GM23338 (cell line): ENCODE results near the gene BRD3. TPM values are rescaled to one million over a fixed set of nuclear protein-coding genes. Genes with fewer than 3 reads are reported as not detected.

Experiments used
- ATAC-seq: fragments of 200-7000 bp; cut with Tn5 transposase; 3 replicates; pipeline ENCODE4 v1.9.1; 2020
- DNase-seq: peaks from one replicate; pipeline ENCODE4 v3.0.0-alpha.2; 2015; ENCODE audit warnings: low spot score
- H2AFZ ChIP-seq: fragments of 200-600 bp; sonication (generic); 2 replicates; pipeline ENCODE4 v1.8.0; 2016; ENCODE audit warnings: antibody characterized with exemption, mild to moderate bottlenecking, moderate library complexity
- H3F3A ChIP-seq: fragments of 200-600 bp; sonication (generic); replicated peaks from 2 replicates; pipeline ENCODE4 v1.8.0; 2017; ENCODE audit warnings: antibody characterized with exemption, mixed run types, low read depth
- H3K27ac ChIP-seq: fragments of 200-600 bp; sonication (generic); 2 replicates; pipeline ENCODE4 v1.6.1; 2016; ENCODE audit warnings: low read depth
- H3K27me3 ChIP-seq: fragments of 200-600 bp; sonication (generic); 2 replicates; pipeline ENCODE4 v1.8.0; 2016; ENCODE audit warnings: mild to moderate bottlenecking, mixed run types, moderate library complexity; ENCODE audit not compliant: insufficient read depth
- H3K36me3 ChIP-seq: fragments of 200-600 bp; sonication (generic); 2 replicates; pipeline ENCODE4 v1.8.0; 2016; ENCODE audit warnings: mild to moderate bottlenecking; ENCODE audit not compliant: insufficient read depth
- H3K4me1 ChIP-seq: fragments of 200-600 bp; sonication (generic); 2 replicates; pipeline ENCODE4 v1.8.0; 2016; ENCODE audit warnings: mild to moderate bottlenecking, moderate library complexity; ENCODE audit not compliant: insufficient read depth
- H3K4me2 ChIP-seq: fragments of 200-600 bp; sonication (generic); 2 replicates; pipeline ENCODE4 v1.7.1; 2017; ENCODE audit warnings: mixed run types
- H3K4me3 ChIP-seq: fragments of 200-600 bp; sonication (generic); 2 replicates; pipeline ENCODE4 v1.6.1; 2016; ENCODE audit warnings: mixed run types
- H3K79me2 ChIP-seq: fragments of 200-600 bp; sonication (generic); replicated peaks from 2 replicates; pipeline ENCODE4 v1.8.0; 2017; ENCODE audit warnings: mild to moderate bottlenecking; ENCODE audit not compliant: insufficient read depth
- H3K9me2 ChIP-seq: fragments of 200-600 bp; sonication (generic); 2 replicates; pipeline ENCODE4 v1.8.0; 2017; ENCODE audit not compliant: insufficient read depth
- H4K20me1 ChIP-seq: fragments of 200-600 bp; sonication (generic); replicated peaks from 2 replicates; pipeline ENCODE4 v1.8.0; 2017; ENCODE audit warnings: mild to moderate bottlenecking; ENCODE audit not compliant: insufficient read depth
- H3K27ac Mint-ChIP-seq: 2 replicates; pipeline ENCODE4 v1.8.0; 2020; ENCODE audit warnings: inconsistent platforms, mild to moderate bottlenecking, moderate library complexity, mixed read lengths
- H3K27me3 Mint-ChIP-seq: 3 replicates; pipeline ENCODE4 v1.8.0; 2022; ENCODE audit warnings: low read depth, mild to moderate bottlenecking, moderate library complexity, mixed read lengths, inconsistent platforms; ENCODE audit not compliant: insufficient read depth, poor library complexity
- H3K36me3 Mint-ChIP-seq: 3 replicates; pipeline ENCODE4 v1.8.0; 2021; ENCODE audit warnings: low read depth, mild to moderate bottlenecking, inconsistent platforms, moderate library complexity, mixed read lengths
- H3K4me1 Mint-ChIP-seq: 3 replicates; pipeline ENCODE4 v1.8.0; 2020; ENCODE audit warnings: mild to moderate bottlenecking, inconsistent platforms, mixed read lengths
- H3K4me3 Mint-ChIP-seq: 3 replicates; pipeline ENCODE4 v1.8.0; 2021; ENCODE audit warnings: moderate library complexity, mild to moderate bottlenecking, inconsistent platforms, mixed read lengths
- H3K9me3 Mint-ChIP-seq: 3 replicates; pipeline ENCODE4 v1.8.0; 2020; ENCODE audit warnings: moderate library complexity, mild to moderate bottlenecking, inconsistent platforms, mixed read lengths
- CREB1 ChIP-seq: fragments of 250-450 bp; sonication (Bioruptor Pico); IDR thresholded peaks from 2 replicates; pipeline ENCODE4 v1.5.0; 2020; ENCODE audit warnings: low read depth, mild to moderate bottlenecking, moderate library complexity
- EZH2 ChIP-seq: fragments of 200-600 bp; sonication (generic); IDR thresholded peaks from one replicate; pipeline ENCODE4 v1.8.0; 2017; ENCODE audit warnings: antibody characterized with exemption, mild to moderate bottlenecking, low read depth; ENCODE audit not compliant: unreplicated experiment
- EZH2phosphoT487 ChIP-seq: fragments of 200-600 bp; sonication (generic); IDR thresholded peaks from one replicate; pipeline ENCODE4 v1.8.1; 2018; ENCODE audit warnings: antibody characterized with exemption; ENCODE audit not compliant: unreplicated experiment
- JUNB ChIP-seq: IDR thresholded peaks from one replicate; pipeline ENCODE4 v1.6.1; 2016; ENCODE audit warnings: antibody characterized with exemption; ENCODE audit not compliant: unreplicated experiment
- POLR2AphosphoS5 ChIP-seq: IDR thresholded peaks from 2 replicates; pipeline ENCODE4 v1.6.1; 2016; ENCODE audit warnings: antibody characterized with exemption, low read depth
- STAT1 ChIP-seq: IDR thresholded peaks from one replicate; pipeline ENCODE4 v1.6.1; 2016; ENCODE audit warnings: antibody characterized with exemption; ENCODE audit not compliant: unreplicated experiment
- ZNF114 ChIP-seq: fragments of 250-450 bp; sonication (Bioruptor Pico); IDR thresholded peaks from 2 replicates; pipeline ENCODE4 v1.5.0; 2020; ENCODE audit warnings: mild to moderate bottlenecking, moderate library complexity
- ZNF331 ChIP-seq: fragments of 250-450 bp; sonication (Bioruptor Pico); IDR thresholded peaks from 2 replicates; pipeline ENCODE4 v1.5.0; 2020; ENCODE audit warnings: low read depth, mild to moderate bottlenecking, moderate library complexity
- long read RNA-seq: library from polyadenylated mRNA; unstranded; transcript quantifications from one replicate; pipeline ENCODE4 v2.0.0, GENCODE V29; 2020; ENCODE audit not compliant: unreplicated experiment
- polyA plus RNA-seq: library from polyadenylated mRNA; unstranded; fragments of >200 nt; fragmentation: Nextera tagmentation; extraction: Ambion mirVana; gene quantifications from 2 replicates; pipeline ENCODE4 v1.2.1, GENCODE V29; 2016
- total RNA-seq: library from RNA; depleted of rRNA; stranded (reverse); fragments of >200 nt; shearing (Covaris generic); gene quantifications from 2 replicates; pipeline ENCODE4 v1.2.3, GENCODE V29; 2014; rRNA removed
- TF ChIP-seq, protein P1 (sequence below), 2 experiments: fragments of 200-600 bp in 1 of 2; sonication (generic) in 1 of 2; conservative IDR thresholded peaks; 2 replicates each; pipeline versions ENCODE4 v1.5.1 to v1.6.1; 2016 to 2017; ENCODE audit warnings: antibody characterized with exemption in 2 of 2, low read depth in 2 of 2, mild to moderate bottlenecking in 2 of 2, moderate library complexity in 1 of 2
- TF ChIP-seq, protein P2 (sequence below): IDR thresholded peaks from one replicate; pipeline ENCODE4 v1.6.1; 2018; ENCODE audit warnings: antibody characterized with exemption; ENCODE audit not compliant: unreplicated experiment

BRD3 gene
- total RNA-seq (40.7 and 46.0 TPM in 2 replicates), polyA plus RNA-seq (87.1 and 88.0 TPM in 2 replicates)
- long read RNA-seq, full-length matches to known transcripts: 3 of 39 reads
- long read RNA-seq, partial matches to known transcripts: 12 of 39 reads
- long read RNA-seq, other reads (novel, unspliced or antisense): 24 of 39 reads

DNA sequence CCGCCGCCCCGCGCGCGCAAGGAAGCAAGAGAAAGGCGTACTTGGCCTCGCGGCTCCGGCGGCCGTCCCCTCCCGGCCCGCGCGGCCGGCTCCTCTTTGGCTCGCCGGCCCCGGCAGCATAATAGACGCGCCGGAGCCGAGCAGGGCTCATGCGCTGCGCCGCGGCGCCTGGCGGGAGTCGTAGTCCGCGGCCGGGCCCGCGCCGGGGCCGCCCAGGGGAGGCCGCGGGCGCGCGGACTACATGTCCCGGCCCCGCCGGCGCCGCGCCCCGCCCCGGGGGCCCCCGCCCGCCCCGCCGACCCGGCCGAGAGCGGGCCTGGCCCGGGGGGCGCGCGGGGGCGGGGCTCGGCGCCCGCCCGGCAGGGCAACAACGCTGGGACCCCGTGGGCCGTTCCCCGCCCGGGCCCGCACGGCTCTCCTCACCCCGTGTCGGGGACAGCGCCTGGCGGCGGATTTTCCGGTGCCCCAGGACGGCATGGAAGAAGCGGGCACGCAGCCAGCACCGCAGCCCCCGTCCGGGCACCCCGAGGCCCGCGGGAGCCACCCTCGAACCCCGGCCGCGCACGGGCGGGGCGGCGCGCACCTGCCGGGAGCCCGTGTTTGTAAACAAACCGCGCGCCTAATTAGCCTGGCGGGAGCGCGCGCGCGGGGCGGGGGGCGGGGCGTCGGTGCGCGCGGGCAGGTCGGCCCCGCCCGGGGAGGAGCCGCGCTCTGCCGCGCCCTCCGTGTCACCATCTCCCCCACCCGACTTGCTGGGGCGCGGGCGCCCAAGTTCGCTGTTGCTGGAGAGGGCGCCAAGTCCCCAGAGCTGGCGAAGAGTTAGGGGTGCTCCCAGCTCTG lies at the start of gene BRD3:
Gene BRD3, minus strand, starts transcription at position 123 of the 840 bp plus-strand sequence. CDS start 14,549 bp downstream, outside the sequence.
- no peaks in the 10 kb centered on the region for H3K27me3 ChIP-seq
- H3K4me1 ChIP-seq: peaks cover 14% of the 10 kb centered on the region
- Mint-ChIP-seq H3K36me3 (peaks cover 13% of the 10 kb centered on the region), H3K27me3 (peaks cover 24% of the 10 kb centered on the region), H3K9me3 (peaks cover 11% of the 10 kb centered on the region), H3K27ac (peak within 1 kb of the TSS; percentile 92), H3K4me1 (peaks cover 30% of the 10 kb centered on the region), H3K4me3 (peak within 1 kb of the TSS; percentile 92)
- no peaks in the 10 kb centered on the region for H3F3A ChIP-seq
- no peak for TF ChIP-seq JUNB
- no peak for TF ChIP-seq STAT1
- no peak for TF ChIP-seq ZNF114 (CRISPR knock-in tag)
- peak; percentile 58 for TF ChIP-seq CREB1 (CRISPR knock-in tag)
- TF ChIP-seq POLR2AphosphoS5: peak; percentile 59
- TF ChIP-seq, protein P1, sequence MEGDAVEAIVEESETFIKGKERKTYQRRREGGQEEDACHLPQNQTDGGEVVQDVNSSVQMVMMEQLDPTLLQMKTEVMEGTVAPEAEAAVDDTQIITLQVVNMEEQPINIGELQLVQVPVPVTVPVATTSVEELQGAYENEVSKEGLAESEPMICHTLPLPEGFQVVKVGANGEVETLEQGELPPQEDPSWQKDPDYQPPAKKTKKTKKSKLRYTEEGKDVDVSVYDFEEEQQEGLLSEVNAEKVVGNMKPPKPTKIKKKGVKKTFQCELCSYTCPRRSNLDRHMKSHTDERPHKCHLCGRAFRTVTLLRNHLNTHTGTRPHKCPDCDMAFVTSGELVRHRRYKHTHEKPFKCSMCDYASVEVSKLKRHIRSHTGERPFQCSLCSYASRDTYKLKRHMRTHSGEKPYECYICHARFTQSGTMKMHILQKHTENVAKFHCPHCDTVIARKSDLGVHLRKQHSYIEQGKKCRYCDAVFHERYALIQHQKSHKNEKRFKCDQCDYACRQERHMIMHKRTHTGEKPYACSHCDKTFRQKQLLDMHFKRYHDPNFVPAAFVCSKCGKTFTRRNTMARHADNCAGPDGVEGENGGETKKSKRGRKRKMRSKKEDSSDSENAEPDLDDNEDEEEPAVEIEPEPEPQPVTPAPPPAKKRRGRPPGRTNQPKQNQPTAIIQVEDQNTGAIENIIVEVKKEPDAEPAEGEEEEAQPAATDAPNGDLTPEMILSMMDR (conservative IDR thresholded peaks at IDR 0.05; ENCODE audit: low read depth in 2 of 2): peak in 1 of 2 experiments; percentile 33; a peak in 2 of 4 replicates
- no peak for TF ChIP-seq ZNF331
- TF ChIP-seq, protein P2, sequence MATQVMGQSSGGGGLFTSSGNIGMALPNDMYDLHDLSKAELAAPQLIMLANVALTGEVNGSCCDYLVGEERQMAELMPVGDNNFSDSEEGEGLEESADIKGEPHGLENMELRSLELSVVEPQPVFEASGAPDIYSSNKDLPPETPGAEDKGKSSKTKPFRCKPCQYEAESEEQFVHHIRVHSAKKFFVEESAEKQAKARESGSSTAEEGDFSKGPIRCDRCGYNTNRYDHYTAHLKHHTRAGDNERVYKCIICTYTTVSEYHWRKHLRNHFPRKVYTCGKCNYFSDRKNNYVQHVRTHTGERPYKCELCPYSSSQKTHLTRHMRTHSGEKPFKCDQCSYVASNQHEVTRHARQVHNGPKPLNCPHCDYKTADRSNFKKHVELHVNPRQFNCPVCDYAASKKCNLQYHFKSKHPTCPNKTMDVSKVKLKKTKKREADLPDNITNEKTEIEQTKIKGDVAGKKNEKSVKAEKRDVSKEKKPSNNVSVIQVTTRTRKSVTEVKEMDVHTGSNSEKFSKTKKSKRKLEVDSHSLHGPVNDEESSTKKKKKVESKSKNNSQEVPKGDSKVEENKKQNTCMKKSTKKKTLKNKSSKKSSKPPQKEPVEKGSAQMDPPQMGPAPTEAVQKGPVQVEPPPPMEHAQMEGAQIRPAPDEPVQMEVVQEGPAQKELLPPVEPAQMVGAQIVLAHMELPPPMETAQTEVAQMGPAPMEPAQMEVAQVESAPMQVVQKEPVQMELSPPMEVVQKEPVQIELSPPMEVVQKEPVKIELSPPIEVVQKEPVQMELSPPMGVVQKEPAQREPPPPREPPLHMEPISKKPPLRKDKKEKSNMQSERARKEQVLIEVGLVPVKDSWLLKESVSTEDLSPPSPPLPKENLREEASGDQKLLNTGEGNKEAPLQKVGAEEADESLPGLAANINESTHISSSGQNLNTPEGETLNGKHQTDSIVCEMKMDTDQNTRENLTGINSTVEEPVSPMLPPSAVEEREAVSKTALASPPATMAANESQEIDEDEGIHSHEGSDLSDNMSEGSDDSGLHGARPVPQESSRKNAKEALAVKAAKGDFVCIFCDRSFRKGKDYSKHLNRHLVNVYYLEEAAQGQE: no peak
- no peak for TF ChIP-seq EZH2phosphoT487
- TF ChIP-seq EZH2: no peak
- peaks cover 36% of the 10 kb centered on the region for H4K20me1 ChIP-seq
- peaks cover 40% of the 10 kb centered on the region for H3K79me2 ChIP-seq
- peak within 1 kb of the TSS; percentile 93 for H2AFZ ChIP-seq
- peak; percentile 94 for DNase-seq
- peak within 1 kb of the TSS; percentile 95 for H3K4me3 ChIP-seq
- H3K36me3 ChIP-seq: no peaks in the 10 kb centered on the region
- peak within 1 kb of the TSS; percentile 100 for H3K4me2 ChIP-seq
- peak within 1 kb of the TSS; percentile 90 for H3K27ac ChIP-seq
- peak; percentile 70 for ATAC-seq
- no peaks in the 10 kb centered on the region for H3K9me2 ChIP-seq
